Panc1 (cell line): ENCODE data around the gene NNT. TPM values are rescaled to one million over a fixed set of nuclear protein-coding genes. Genes with fewer than 3 reads are reported as not detected.

Experiments
- ATAC-seq: fragments of 200-7000 bp; cut with Tn5 transposase; 2 replicates; pipeline ENCODE4 v1.9.1; 2020; ENCODE audit warnings: mild to moderate bottlenecking, moderate library complexity
- BruUV-seq: library from RNA; stranded (reverse); fragments of 400-500 nt; replicated peaks from 2 replicates; lab custom pipeline; 2021; lab: Mats Ljungman, UMichigan
- CTCF ChIA-PET: fragments of 300-600 bp; sonication (Branson Sonifier 250); formaldehyde crosslinking; loops from one replicate; lab custom pipeline; 2022; ENCODE audit warnings: antibody characterized with exemption; lab: Charles Lee
- POLR2A ChIA-PET: fragments of 300-600 bp; sonication (Branson Sonifier 250); formaldehyde crosslinking; loops from one replicate; lab custom pipeline; 2022; ENCODE audit warnings: antibody characterized with exemption; lab: Charles Lee
- DNase-seq: peaks from one replicate; pipeline ENCODE4 v3.0.0-alpha.2; 2010; ENCODE audit warnings: low read depth, low spot score
- H3K27ac ChIP-seq: 2 replicates; pipeline ENCODE4 v1.5.1; 2011; ENCODE audit warnings: mild to moderate bottlenecking, low read length, inconsistent platforms
- H3K27me3 ChIP-seq: fragments of 200-500 bp; sonication (Bioruptor generic); 2 replicates; pipeline ENCODE4 v1.6.0; 2014; ENCODE audit warnings: low read length, inconsistent platforms; ENCODE audit not compliant: control insufficient read depth, insufficient read depth
- H3K36me3 ChIP-seq: fragments of 200-500 bp; sonication (Bioruptor generic); 2 replicates; pipeline ENCODE4 v1.5.1; 2014; ENCODE audit warnings: inconsistent platforms, mild to moderate bottlenecking, low read length, moderate library complexity; ENCODE audit not compliant: control insufficient read depth, insufficient read depth
- H3K4me1 ChIP-seq: 2 replicates; pipeline ENCODE4 v1.5.1; 2011; ENCODE audit warnings: inconsistent platforms, mild to moderate bottlenecking, low read length, moderate library complexity; ENCODE audit not compliant: control insufficient read depth, insufficient read depth
- H3K4me3 ChIP-seq, 2 experiments: 2 replicates each; pipeline ENCODE4 v1.5.1; 2011 to 2012; ENCODE audit warnings: low read depth in 2 of 2, low read length in 2 of 2, mild to moderate bottlenecking in 2 of 2, inconsistent platforms in 1 of 2, moderate library complexity in 1 of 2
- H3K9me3 ChIP-seq: fragments of 200-500 bp; sonication (Bioruptor generic); 2 replicates; pipeline ENCODE4 v1.5.1; 2014; ENCODE audit warnings: low read depth, mild to moderate bottlenecking, inconsistent platforms, low read length, moderate library complexity; ENCODE audit not compliant: control insufficient read depth, insufficient read depth
- POLR2AphosphoS5 ChIP-seq: IDR thresholded peaks from 2 replicates; pipeline ENCODE4 v1.6.1; 2012; ENCODE audit warnings: mild to moderate bottlenecking, low read depth, low read length, moderate library complexity
- REST ChIP-seq, 2 experiments: IDR thresholded peaks; 2 replicates each; pipeline ENCODE4 v1.6.1; 2011 to 2012; ENCODE audit warnings: low read depth in 2 of 2, control low read depth in 1 of 2, low read length in 1 of 2, mild to moderate bottlenecking in 1 of 2, moderate library complexity in 1 of 2; ENCODE audit not compliant: insufficient read depth in 1 of 2
- SIN3A ChIP-seq: IDR thresholded peaks from 2 replicates; pipeline ENCODE4 v1.6.1; 2012; ENCODE audit warnings: low read depth, mild to moderate bottlenecking, low read length, moderate library complexity, borderline replicate concordance; ENCODE audit not compliant: insufficient read depth
- TCF7L2 ChIP-seq: IDR thresholded peaks from 2 replicates; pipeline ENCODE4 v1.6.1; 2011; ENCODE audit warnings: mild to moderate bottlenecking, low read depth, low read length, inconsistent platforms
- in situ Hi-C: cut with HindIII; loops from 2 replicates; pipeline ENCODE4 v1.10.0; 2016; ENCODE audit warnings: low sequenced_read_pairs, low pct_unique_long_range_greater_than_20kb
- intact Hi-C: fragments of 100-400 bp; cut with micrococcal nuclease; formaldehyde crosslinking; loops from one replicate; pipeline ENCODE4 v1.10.0; 2022; ENCODE audit not compliant: unreplicated experiment
- total RNA-seq: library from RNA; stranded (reverse); gene quantifications from one replicate; pipeline ENCODE4 v1.2.1, GENCODE V29; 2021; ENCODE audit not compliant: unreplicated experiment
- TF ChIP-seq, protein P1 (sequence below): fragments of 450-650 bp; IDR thresholded peaks from 2 replicates; pipeline ENCODE4 v1.5.1; 2017; ENCODE audit warnings: mild to moderate bottlenecking

NNT gene
- total RNA-seq, 1 experiment from 2014 or later: 78.7 TPM

DNA sequence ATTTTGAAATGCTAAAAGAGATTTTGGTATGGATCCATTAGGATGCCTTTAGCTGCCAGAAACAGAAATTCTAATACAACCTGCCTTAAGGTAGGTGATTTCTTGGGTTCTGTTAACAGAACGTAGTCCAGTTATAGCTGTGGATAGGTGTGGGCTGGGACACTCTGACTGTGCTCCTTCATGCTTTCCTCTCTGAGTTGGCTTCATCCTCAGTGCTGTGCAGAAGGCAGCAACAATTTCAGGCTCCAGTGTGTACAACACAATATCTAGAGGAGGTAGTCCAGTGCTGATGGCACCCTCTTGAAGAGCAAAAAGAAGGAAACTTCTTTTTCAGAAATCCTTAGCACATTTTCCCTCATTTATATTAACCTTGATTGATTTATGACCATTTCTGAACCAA is 34.4 kb downstream of the NNT start:
- no peak for ATAC-seq
- POLR2A ChIA-PET: no interaction called here
- in situ Hi-C loops (no loop called here), intact Hi-C loops (no loop called here)
- H3K9me3 ChIP-seq: no peaks in the 10 kb centered on the region
- CTCF ChIA-PET: no interaction called here
- TF ChIP-seq SIN3A (no peak), TCF7L2 (no peak), REST (IDR thresholded peaks at IDR 0.05; ENCODE audit: insufficient read depth in 1 of 2, low read depth in 2 of 2, low read length in 1 of 2) (no peak), POLR2AphosphoS5 (no peak)
- TF ChIP-seq, protein P1, sequence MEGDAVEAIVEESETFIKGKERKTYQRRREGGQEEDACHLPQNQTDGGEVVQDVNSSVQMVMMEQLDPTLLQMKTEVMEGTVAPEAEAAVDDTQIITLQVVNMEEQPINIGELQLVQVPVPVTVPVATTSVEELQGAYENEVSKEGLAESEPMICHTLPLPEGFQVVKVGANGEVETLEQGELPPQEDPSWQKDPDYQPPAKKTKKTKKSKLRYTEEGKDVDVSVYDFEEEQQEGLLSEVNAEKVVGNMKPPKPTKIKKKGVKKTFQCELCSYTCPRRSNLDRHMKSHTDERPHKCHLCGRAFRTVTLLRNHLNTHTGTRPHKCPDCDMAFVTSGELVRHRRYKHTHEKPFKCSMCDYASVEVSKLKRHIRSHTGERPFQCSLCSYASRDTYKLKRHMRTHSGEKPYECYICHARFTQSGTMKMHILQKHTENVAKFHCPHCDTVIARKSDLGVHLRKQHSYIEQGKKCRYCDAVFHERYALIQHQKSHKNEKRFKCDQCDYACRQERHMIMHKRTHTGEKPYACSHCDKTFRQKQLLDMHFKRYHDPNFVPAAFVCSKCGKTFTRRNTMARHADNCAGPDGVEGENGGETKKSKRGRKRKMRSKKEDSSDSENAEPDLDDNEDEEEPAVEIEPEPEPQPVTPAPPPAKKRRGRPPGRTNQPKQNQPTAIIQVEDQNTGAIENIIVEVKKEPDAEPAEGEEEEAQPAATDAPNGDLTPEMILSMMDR: no peak
- no peak overlapping the region for H3K4me3 ChIP-seq
- H3K27me3 ChIP-seq: no peaks in the 10 kb centered on the region
- no peak for DNase-seq
- H3K36me3 ChIP-seq: no peaks in the 10 kb centered on the region
- no peaks in the 10 kb centered on the region for H3K4me1 ChIP-seq
- no peak overlapping the region for H3K27ac ChIP-seq
- BruUV-seq: no TSS peak

DNA sequence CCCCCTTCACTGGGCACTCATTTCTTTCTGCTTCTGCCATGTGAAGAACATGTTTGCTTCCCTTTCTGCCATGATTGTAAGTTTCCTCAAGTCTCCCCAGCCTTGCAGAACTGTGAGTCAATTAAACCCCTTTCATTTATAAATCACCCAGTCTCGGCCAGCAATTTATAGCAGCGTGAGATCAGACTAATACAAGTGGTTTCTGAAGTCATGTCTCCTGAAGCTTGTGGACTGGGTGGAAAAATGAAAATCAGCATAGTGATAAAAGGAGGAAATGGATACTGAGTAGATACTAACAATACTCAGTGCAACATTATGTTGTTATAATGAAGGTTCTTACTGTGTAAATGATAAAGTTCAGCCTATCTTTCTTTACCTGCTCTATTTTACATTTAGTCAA is 35.1 kb downstream of the NNT start:
- intact Hi-C loops: no loop called here
- H3K9me3 ChIP-seq: no peaks in the 10 kb centered on the region
- in situ Hi-C loops: no loop called here
- H3K4me3 ChIP-seq: no peak overlapping the region
- TF ChIP-seq TCF7L2 (no peak), SIN3A (no peak), REST (IDR thresholded peaks at IDR 0.05; ENCODE audit: insufficient read depth in 1 of 2, low read depth in 2 of 2, low read length in 1 of 2) (no peak), POLR2AphosphoS5 (no peak)
- TF ChIP-seq, protein P1: no peak
- H3K27me3 ChIP-seq: no peaks in the 10 kb centered on the region
- no peaks in the 10 kb centered on the region for H3K36me3 ChIP-seq
- H3K4me1 ChIP-seq: no peaks in the 10 kb centered on the region
- DNase-seq (no peak), ATAC-seq (no peak)
- no TSS peak for BruUV-seq
- no peak overlapping the region for H3K27ac ChIP-seq
- ChIA-PET POLR2A (no interaction called here), CTCF (no interaction called here)
